AG04449 (cell line): ENCODE measurements around the gene EFNB2.

ENCODE experiments used
- CTCF ChIA-PET: fragments of 350-600 bp; formaldehyde crosslinking; extraction: SDS; loops from one replicate; lab custom pipeline; 2021; ENCODE audit warnings: antibody characterized with exemption; lab: Yijun Ruan, JAX
- POLR2A ChIA-PET: fragments of 400-600, 350-600 bp; formaldehyde crosslinking; extraction: SDS; loops from one replicate; lab custom pipeline; 2020; ENCODE audit warnings: antibody characterized with exemption, inconsistent platforms; lab: Yijun Ruan, JAX
- DNase-seq: peaks from one replicate; pipeline ENCODE4 v3.0.0-alpha.2; 2010; ENCODE audit warnings: low read depth, low spot score
- H3K4me3 ChIP-seq: 2 replicates; pipeline ENCODE4 v1.5.1; 2011; ENCODE audit warnings: low read depth, mild to moderate bottlenecking, control low read depth, low read length
- CTCF ChIP-seq: IDR thresholded peaks from one replicate; pipeline ENCODE4 v1.5.1; 2011; ENCODE audit warnings: mild to moderate bottlenecking, moderate library complexity, low read length, control low read depth, inconsistent platforms; ENCODE audit not compliant: insufficient read depth; ENCODE audit errors: missing control alignments

Gene EFNB2

GRCh38 chr13:106468207-106468606, 67.3 kb downstream of the EFNB2 start:
- no peak overlapping the region for H3K4me3 ChIP-seq
- CTCF ChIA-PET, result interaction anchor here (2.0 kb wide), 1 partner anchor 12 kb away, joined by 8 read pairs; no protein-coding TSS in a partner anchor
- TF ChIP-seq CTCF, result no peak
- POLR2A ChIA-PET, result no interaction called here
- DNase-seq, result no peak

- no peak for TF ChIP-seq CTCF
- ChIA-PET POLR2A (no interaction called here), CTCF (interaction anchor here (2.0 kb wide), 1 partner anchor 13 kb away, joined by 8 read pairs; no protein-coding TSS in a partner anchor)
- no peak overlapping the region for H3K4me3 ChIP-seq
- DNase-seq, result no peak
Observed at GRCh38 chr13:106467427-106468122, 67.9 kb downstream of the EFNB2 start.

GRCh38 chr13:106466691-106467426, 68.6 kb downstream of the EFNB2 start:
- ChIA-PET CTCF (interaction anchor here (2.0 kb wide), 1 partner anchor 13 kb away, joined by 8 read pairs; no protein-coding TSS in a partner anchor), POLR2A (no interaction called here)
- no peak overlapping the region for H3K4me3 ChIP-seq
- no peak for TF ChIP-seq CTCF
- DNase-seq, result no peak

- no peak for TF ChIP-seq CTCF
- DNase-seq, result no peak
- ChIA-PET POLR2A (no interaction called here), CTCF (interaction anchor here (1.1 kb wide), 1 partner anchor 11 kb away, joined by 3 read pairs; no protein-coding TSS in a partner anchor)
- no peak overlapping the region for H3K4me3 ChIP-seq
Observed at GRCh38 chr13:106464076-106464475, 71.4 kb downstream of the EFNB2 start.

- no peak for TF ChIP-seq CTCF
- DNase-seq, result no peak
- H3K4me3 ChIP-seq, result no peak overlapping the region
- POLR2A ChIA-PET, result no interaction called here
- CTCF ChIA-PET, result no interaction called here
Observed at GRCh38 chr13:106462710-106463109, 72.8 kb downstream of the EFNB2 start.

GRCh38 chr13:106455777-106456176, 79.7 kb downstream of the EFNB2 start:
- POLR2A ChIA-PET, result interaction anchor here (1.0 kb wide), 1 partner anchor 9 kb away, joined by 3 read pairs; no protein-coding TSS in a partner anchor
- no peak overlapping the region for H3K4me3 ChIP-seq
- CTCF ChIA-PET, result interaction anchor here (1.5 kb wide), 1 partner anchor 24 kb away, joined by 4 read pairs; no protein-coding TSS in a partner anchor
- TF ChIP-seq CTCF, result no peak
- no peak for DNase-seq
